GM12878 (cell line): ENCODE measurements around the gene OPN1SW. TPM values are rescaled to one million over a fixed set of nuclear protein-coding genes. Genes with fewer than 3 reads are reported as not detected.

ENCODE experiments used
- ATAC-seq: fragments of 200-7000 bp; cut with Tn5 transposase; 3 replicates; pipeline ENCODE4 v1.9.1; 2020; ENCODE audit warnings: mild to moderate bottlenecking, moderate library complexity
- BruUV-seq: library from RNA; stranded (reverse); fragments of 400-500 nt; replicated peaks from 2 replicates; lab custom pipeline; 2021; lab: Mats Ljungman, UMichigan
- CTCF ChIA-PET: fragments of 300-600 bp; sonication (Branson Sonifier 250); formaldehyde crosslinking; extraction: SDS; loops from one replicate; lab custom pipeline; 2021; ENCODE audit warnings: inconsistent platforms; lab: Yijun Ruan, JAX
- POLR2A ChIA-PET: fragments of 350-600 bp; formaldehyde crosslinking; extraction: SDS; loops from one replicate; lab custom pipeline; 2021; ENCODE audit warnings: inconsistent platforms; lab: Charles Lee
- RAD21 ChIA-PET: fragments of 300-600 bp; sonication (Branson Sonifier 250); formaldehyde crosslinking; loops from one replicate; lab custom pipeline; 2023; ENCODE audit warnings: antibody characterized with exemption; ENCODE audit not compliant: unreplicated experiment; lab: Charles Lee
- SMC1A ChIA-PET: fragments of 300-600 bp; sonication (Branson Sonifier 250); formaldehyde crosslinking; loops from one replicate; lab custom pipeline; 2023; ENCODE audit not compliant: unreplicated experiment, uncharacterized antibody; lab: Charles Lee
- DNase-seq: peaks from one replicate; pipeline ENCODE4 v3.0.0-alpha.2; 2011; ENCODE audit warnings: low read depth, low spot score
- FAIRE-seq: peaks from 3 replicates; lab custom pipeline; 2011; peaks lifted over from hg19 to GRCh38; lab: Jason Lieb, UNC
- H2AFZ ChIP-seq: 2 replicates; pipeline ENCODE4 v1.6.0; 2011; ENCODE audit warnings: low read depth, low read length, control low read depth; ENCODE audit not compliant: control insufficient read depth
- H3K27ac ChIP-seq: 2 replicates; pipeline ENCODE4 v1.5.1; 2011; ENCODE audit warnings: control low read depth; ENCODE audit not compliant: control insufficient read depth, insufficient read depth
- H3K27me3 ChIP-seq, 2 experiments: replicated peaks in 1 of 2; 2 replicates each; pipeline versions ENCODE4 v1.6.0 to v1.6.1; 2011; ENCODE audit warnings: low read length in 1 of 2; ENCODE audit not compliant: control insufficient read depth in 2 of 2, insufficient read depth in 2 of 2
- H3K36me3 ChIP-seq, 2 experiments: 2 replicates each; pipeline ENCODE4 v1.5.1; 2011; ENCODE audit warnings: low read length in 1 of 2; ENCODE audit not compliant: control insufficient read depth in 2 of 2, insufficient read depth in 2 of 2
- H3K4me1 ChIP-seq: 2 replicates; pipeline ENCODE4 v1.6.1; 2011; ENCODE audit warnings: mild to moderate bottlenecking, low read length, moderate library complexity, mixed read lengths; ENCODE audit not compliant: control insufficient read depth, insufficient read depth
- H3K4me2 ChIP-seq: 2 replicates; pipeline ENCODE4 v1.6.0; 2011; ENCODE audit warnings: control low read depth; ENCODE audit not compliant: control insufficient read depth, insufficient read depth
- H3K4me3 ChIP-seq: fragments of 200-600 bp; sonication (generic); 2 replicates; pipeline ENCODE4 v1.5.1; 2016
- H3K79me2 ChIP-seq: 2 replicates; pipeline ENCODE4 v1.6.0; 2011; ENCODE audit warnings: low read length; ENCODE audit not compliant: control insufficient read depth, insufficient read depth
- H3K9ac ChIP-seq: 2 replicates; pipeline ENCODE4 v1.8.0; 2011; ENCODE audit warnings: low read length, control low read depth, mixed read lengths; ENCODE audit not compliant: control insufficient read depth, insufficient read depth
- H3K9me3 ChIP-seq: replicated peaks from 3 replicates; pipeline ENCODE4 v1.5.1; 2011; ENCODE audit warnings: mild to moderate bottlenecking, low read length; ENCODE audit not compliant: control insufficient read depth, insufficient read depth
- H4K20me1 ChIP-seq: 2 replicates; pipeline ENCODE4 v1.6.0; 2011; ENCODE audit not compliant: control insufficient read depth, insufficient read depth
- CEBPB ChIP-seq, 2 experiments: fragments of 150-350 bp in 1 of 2; IDR thresholded peaks; 2 replicates each; pipeline ENCODE4 v1.6.1; 2012 to 2014; ENCODE audit warnings: low read depth in 2 of 2, low read length in 2 of 2, borderline replicate concordance in 1 of 2, inconsistent platforms in 1 of 2
- CHD4 ChIP-seq: fragments of 200-600 bp; sonication (generic); IDR thresholded peaks from 2 replicates; pipeline ENCODE4 v1.6.1; 2016; ENCODE audit warnings: mild to moderate bottlenecking
- CREB1 ChIP-seq: IDR thresholded peaks from 2 replicates; pipeline ENCODE4 v1.6.1; 2012; ENCODE audit warnings: low read depth, mild to moderate bottlenecking, inconsistent platforms
- HDAC6 ChIP-seq: fragments of 200-600 bp; sonication (generic); IDR thresholded peaks from one replicate; pipeline ENCODE4 v1.8.0; 2017; ENCODE audit warnings: antibody characterized with exemption; ENCODE audit not compliant: unreplicated experiment
- JUND ChIP-seq: IDR thresholded peaks from 2 replicates; pipeline ENCODE4 v1.6.1; 2012; ENCODE audit warnings: low read depth, mild to moderate bottlenecking, low read length, improper control_type of control experiment, moderate library complexity
- KAT2A ChIP-seq: conservative IDR thresholded peaks from 2 replicates; pipeline ENCODE4 v1.6.1; 2011; ENCODE audit warnings: low read depth, low read length; ENCODE audit not compliant: control insufficient read depth
- KDM1A ChIP-seq: fragments of 200-600 bp; sonication (generic); IDR thresholded peaks from 2 replicates; pipeline ENCODE4 v1.6.1; 2016; ENCODE audit warnings: borderline replicate concordance
- MEF2B ChIP-seq: fragments of 450-650 bp; IDR thresholded peaks from 2 replicates; pipeline ENCODE4 v1.6.1; 2018; ENCODE audit warnings: mild to moderate bottlenecking, moderate library complexity; ENCODE audit not compliant: partially characterized antibody, poor library complexity, severe bottlenecking
- RBBP5 ChIP-seq: fragments of 200-600 bp; sonication (generic); conservative IDR thresholded peaks from 2 replicates; pipeline ENCODE4 v1.6.1; 2016
- SMC3 ChIP-seq: IDR thresholded peaks from 2 replicates; pipeline ENCODE4 v1.6.1; 2011; ENCODE audit warnings: low read length, improper control_type of control experiment, borderline replicate concordance
- SPI1 ChIP-seq: IDR thresholded peaks from 2 replicates; pipeline ENCODE4 v1.6.1; 2011; ENCODE audit warnings: low read depth, mild to moderate bottlenecking, low read length, moderate library complexity, borderline replicate concordance; ENCODE audit not compliant: insufficient read depth
- WGBS: methylation state at CpG from one replicate; pipeline ENCODE4 v1.1.6; 2016; ENCODE audit warnings: low lambda C conversion rate; ENCODE audit not compliant: insufficient replicate concordance, insufficient coverage; ENCODE audit errors: missing lambda C conversion rate; 5-methylcytosine and 5-hydroxymethylcytosine counted together
- in situ Hi-C: fragments of 300-500 bp; cut with MboI; formaldehyde crosslinking; loops from 9 replicates; pipeline ENCODE4 v1.14.3; 2018; ENCODE audit warnings: mixed read lengths
- intact Hi-C: fragments of 100-400 bp; cut with micrococcal nuclease; formaldehyde crosslinking; loops from one replicate; pipeline ENCODE4 v1.14.2; 2022; ENCODE audit not compliant: unreplicated experiment
- polyA plus RNA-seq, 11 experiments: library from polyadenylated mRNA; depleted of rRNA in 4 of 11; unstranded in 6 of 11; stranded (reverse) in 5 of 11; fragments of >200 nt; fragmentation: Nextera tagmentation in 4 of 11; fragmentation: Illumina TruSeq in 1 of 11; extraction: Ambion mirVana in 4 of 11; extraction: Trizol in 1 of 11; gene quantifications; 1 replicate in 1 of 11; 2 replicates in 10 of 11; pipeline versions ENCODE4 v1.2.1 to v1.2.3, GENCODE V29; 2011 to 2016; ENCODE audit warnings: inconsistent platforms in 2 of 11, missing spikeins in 2 of 11, low read depth in 1 of 11
- total RNA-seq, 4 experiments: library from RNA; depleted of rRNA in 3 of 4; stranded (reverse); fragments of >200 nt in 3 of 4; fragmentation: Illumina TruSeq in 1 of 4; extraction: Trizol in 1 of 4; gene quantifications; 2 replicates each; pipeline versions ENCODE4 v1.2.1 to v1.2.3, GENCODE V29; 2013 to 2021
- TF ChIP-seq, protein P1 (sequence below): fragments of 450-650 bp; IDR thresholded peaks from 2 replicates; pipeline ENCODE4 v1.6.1; 2016; ENCODE audit warnings: mild to moderate bottlenecking, moderate library complexity, borderline replicate concordance
- TF ChIP-seq, protein P2 (sequence below): IDR thresholded peaks from 2 replicates; pipeline ENCODE4 v1.6.1; 2012; ENCODE audit warnings: low read depth, low read length, improper control_type of control experiment
- TF ChIP-seq, protein P3 (sequence below): IDR thresholded peaks from 2 replicates; pipeline ENCODE4 v1.6.1; 2011; ENCODE audit warnings: low read depth, mild to moderate bottlenecking, low read length, moderate library complexity, borderline replicate concordance; ENCODE audit errors: extremely low read depth
- TF ChIP-seq, protein P4 (sequence below): fragments of 450-650 bp; IDR thresholded peaks from 2 replicates; pipeline ENCODE4 v1.6.1; 2016; ENCODE audit warnings: mild to moderate bottlenecking
- TF ChIP-seq, protein P5 (sequence below): IDR thresholded peaks from 2 replicates; pipeline ENCODE4 v1.6.1; 2011; ENCODE audit warnings: borderline replicate concordance, low read depth, mild to moderate bottlenecking, moderate library complexity, mixed read lengths, low read length; ENCODE audit not compliant: insufficient read depth; ENCODE audit errors: extremely low read length

OPN1SW gene
- total and polyA plus RNA-seq, 10 of the 15 experiments (the other 5 are each of a cell fraction or from before 2014, with no cell fraction given): 0.11 to 0.35 (median 0.19) TPM; not detected in 6

DNA sequence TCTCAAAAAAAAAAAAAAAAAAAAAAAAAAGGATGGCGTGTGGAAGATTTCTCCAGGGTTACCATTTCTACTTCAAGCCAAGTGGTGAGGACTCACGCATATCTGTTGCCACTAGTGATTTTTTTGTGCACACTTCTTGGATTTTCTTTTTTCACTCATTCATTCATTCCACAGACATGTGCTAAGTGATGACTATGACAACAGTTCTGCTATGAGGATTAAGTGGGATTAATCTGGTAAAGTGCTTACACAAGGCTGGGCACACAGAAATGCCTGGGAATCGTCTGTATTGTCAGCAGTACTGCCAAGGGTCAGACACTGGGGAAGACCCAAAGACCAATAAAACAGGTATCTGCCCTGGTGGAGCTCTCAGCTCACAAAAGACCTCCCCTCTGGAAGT, 6.3 kb upstream of the OPN1SW start:
- no peak for ATAC-seq
- ChIA-PET RAD21 (interaction anchor here (0.6 to 1.1 kb wide), 3 partner anchors 9 to 161 kb away, joined by 3 to 7 read pairs (median 3); partner anchors contain the start of gene CCDC136), CTCF (no interaction called here), POLR2A (interaction anchor here (0.7 kb wide), 1 partner anchor 394 kb away, joined by 5 read pairs; no protein-coding TSS in a partner anchor), SMC1A (interaction anchor here (1.3 kb wide), 1 partner anchor 109 kb away, joined by 5 read pairs; the partner anchor contains the start of gene GARIN1A)
- Histone ChIP-seq H3K9ac (no peak overlapping the region), H4K20me1 (no peaks in the 10 kb centered on the region), H3K36me3 (no peaks in the 10 kb centered on the region), H3K27ac (no peak overlapping the region), H3K79me2 (no peaks in the 10 kb centered on the region), H3K4me3 (no peak overlapping the region), H2AFZ (no peak overlapping the region), H3K27me3 (no peaks in the 10 kb centered on the region; a peak in 1 of 4 replicates), H3K4me1 (no peaks in the 10 kb centered on the region), H3K4me2 (no peak overlapping the region), H3K9me3 (no peaks in the 10 kb centered on the region; the same call in 2 of the 3 replicates)
- in situ Hi-C loops: no loop called here
- BruUV-seq: no TSS peak
- DNase-seq: no peak
- WGBS: 37% methylated on average over 3 of the region's 3 CpGs
- FAIRE-seq: no peak
- intact Hi-C loops: no loop called here
- TF ChIP-seq MEF2B (no peak), KDM1A (no peak), SPI1 (no peak), CHD4 (no peak), CEBPB (IDR thresholded peaks at IDR 0.05; ENCODE audit: borderline replicate concordance in 1 of 2, low read depth in 2 of 2, low read length in 2 of 2) (no peak), JUND (no peak), HDAC6 (no peak), CREB1 (no peak), RBBP5 (no peak), SMC3 (no peak), KAT2A (no peak)
- TF ChIP-seq, protein P1, sequence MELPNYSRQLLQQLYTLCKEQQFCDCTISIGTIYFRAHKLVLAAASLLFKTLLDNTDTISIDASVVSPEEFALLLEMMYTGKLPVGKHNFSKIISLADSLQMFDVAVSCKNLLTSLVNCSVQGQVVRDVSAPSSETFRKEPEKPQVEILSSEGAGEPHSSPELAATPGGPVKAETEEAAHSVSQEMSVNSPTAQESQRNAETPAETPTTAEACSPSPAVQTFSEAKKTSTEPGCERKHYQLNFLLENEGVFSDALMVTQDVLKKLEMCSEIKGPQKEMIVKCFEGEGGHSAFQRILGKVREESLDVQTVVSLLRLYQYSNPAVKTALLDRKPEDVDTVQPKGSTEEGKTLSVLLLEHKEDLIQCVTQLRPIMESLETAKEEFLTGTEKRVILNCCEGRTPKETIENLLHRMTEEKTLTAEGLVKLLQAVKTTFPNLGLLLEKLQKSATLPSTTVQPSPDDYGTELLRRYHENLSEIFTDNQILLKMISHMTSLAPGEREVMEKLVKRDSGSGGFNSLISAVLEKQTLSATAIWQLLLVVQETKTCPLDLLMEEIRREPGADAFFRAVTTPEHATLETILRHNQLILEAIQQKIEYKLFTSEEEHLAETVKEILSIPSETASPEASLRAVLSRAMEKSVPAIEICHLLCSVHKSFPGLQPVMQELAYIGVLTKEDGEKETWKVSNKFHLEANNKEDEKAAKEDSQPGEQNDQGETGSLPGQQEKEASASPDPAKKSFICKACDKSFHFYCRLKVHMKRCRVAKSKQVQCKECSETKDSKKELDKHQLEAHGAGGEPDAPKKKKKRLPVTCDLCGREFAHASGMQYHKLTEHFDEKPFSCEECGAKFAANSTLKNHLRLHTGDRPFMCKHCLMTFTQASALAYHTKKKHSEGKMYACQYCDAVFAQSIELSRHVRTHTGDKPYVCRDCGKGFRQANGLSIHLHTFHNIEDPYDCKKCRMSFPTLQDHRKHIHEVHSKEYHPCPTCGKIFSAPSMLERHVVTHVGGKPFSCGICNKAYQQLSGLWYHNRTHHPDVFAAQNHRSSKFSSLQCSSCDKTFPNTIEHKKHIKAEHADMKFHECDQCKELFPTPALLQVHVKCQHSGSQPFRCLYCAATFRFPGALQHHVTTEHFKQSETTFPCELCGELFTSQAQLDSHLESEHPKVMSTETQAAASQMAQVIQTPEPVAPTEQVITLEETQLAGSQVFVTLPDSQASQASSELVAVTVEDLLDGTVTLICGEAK: no peak
- TF ChIP-seq, protein P2, sequence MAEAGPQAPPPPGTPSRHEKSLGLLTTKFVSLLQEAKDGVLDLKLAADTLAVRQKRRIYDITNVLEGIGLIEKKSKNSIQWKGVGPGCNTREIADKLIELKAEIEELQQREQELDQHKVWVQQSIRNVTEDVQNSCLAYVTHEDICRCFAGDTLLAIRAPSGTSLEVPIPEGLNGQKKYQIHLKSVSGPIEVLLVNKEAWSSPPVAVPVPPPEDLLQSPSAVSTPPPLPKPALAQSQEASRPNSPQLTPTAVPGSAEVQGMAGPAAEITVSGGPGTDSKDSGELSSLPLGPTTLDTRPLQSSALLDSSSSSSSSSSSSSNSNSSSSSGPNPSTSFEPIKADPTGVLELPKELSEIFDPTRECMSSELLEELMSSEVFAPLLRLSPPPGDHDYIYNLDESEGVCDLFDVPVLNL: no peak
- TF ChIP-seq, protein P3, sequence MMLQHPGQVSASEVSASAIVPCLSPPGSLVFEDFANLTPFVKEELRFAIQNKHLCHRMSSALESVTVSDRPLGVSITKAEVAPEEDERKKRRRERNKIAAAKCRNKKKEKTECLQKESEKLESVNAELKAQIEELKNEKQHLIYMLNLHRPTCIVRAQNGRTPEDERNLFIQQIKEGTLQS: no peak
- TF ChIP-seq, protein P4, sequence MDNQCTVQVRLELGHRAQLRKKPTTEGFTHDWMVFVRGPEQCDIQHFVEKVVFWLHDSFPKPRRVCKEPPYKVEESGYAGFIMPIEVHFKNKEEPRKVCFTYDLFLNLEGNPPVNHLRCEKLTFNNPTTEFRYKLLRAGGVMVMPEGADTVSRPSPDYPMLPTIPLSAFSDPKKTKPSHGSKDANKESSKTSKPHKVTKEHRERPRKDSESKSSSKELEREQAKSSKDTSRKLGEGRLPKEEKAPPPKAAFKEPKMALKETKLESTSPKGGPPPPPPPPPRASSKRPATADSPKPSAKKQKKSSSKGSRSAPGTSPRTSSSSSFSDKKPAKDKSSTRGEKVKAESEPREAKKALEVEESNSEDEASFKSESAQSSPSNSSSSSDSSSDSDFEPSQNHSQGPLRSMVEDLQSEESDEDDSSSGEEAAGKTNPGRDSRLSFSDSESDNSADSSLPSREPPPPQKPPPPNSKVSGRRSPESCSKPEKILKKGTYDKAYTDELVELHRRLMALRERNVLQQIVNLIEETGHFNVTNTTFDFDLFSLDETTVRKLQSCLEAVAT: no peak
- TF ChIP-seq, protein P5, sequence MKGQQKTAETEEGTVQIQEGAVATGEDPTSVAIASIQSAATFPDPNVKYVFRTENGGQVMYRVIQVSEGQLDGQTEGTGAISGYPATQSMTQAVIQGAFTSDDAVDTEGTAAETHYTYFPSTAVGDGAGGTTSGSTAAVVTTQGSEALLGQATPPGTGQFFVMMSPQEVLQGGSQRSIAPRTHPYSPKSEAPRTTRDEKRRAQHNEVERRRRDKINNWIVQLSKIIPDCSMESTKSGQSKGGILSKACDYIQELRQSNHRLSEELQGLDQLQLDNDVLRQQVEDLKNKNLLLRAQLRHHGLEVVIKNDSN: no peak
